H9 (cell line): ENCODE data around the gene LOXHD1. TPM values are rescaled to one million over a fixed set of nuclear protein-coding genes. Genes with fewer than 3 reads are reported as not detected.

Experiments
- DNase-seq: peaks from one replicate; pipeline ENCODE4 v3.0.0-alpha.2; 2017
- H2AFZ ChIP-seq: one replicate; pipeline ENCODE4 v1.6.1; 2013; ENCODE audit warnings: mild to moderate bottlenecking, low read length, control low read depth, moderate library complexity
- H2AK5ac ChIP-seq: 2 replicates; pipeline ENCODE4 v1.6.1; 2013; ENCODE audit warnings: low read length, control low read depth, mixed read lengths; ENCODE audit not compliant: insufficient read length
- H2BK120ac ChIP-seq: one replicate; pipeline ENCODE4 v1.6.1; 2013; ENCODE audit warnings: low read depth, mild to moderate bottlenecking, low read length, control low read depth, inconsistent platforms; ENCODE audit not compliant: poor library complexity, severe bottlenecking
- H2BK12ac ChIP-seq: 2 replicates; pipeline ENCODE4 v1.6.1; 2013; ENCODE audit warnings: low read length, control low read depth, mixed read lengths, low read depth; ENCODE audit not compliant: insufficient read length
- H2BK15ac ChIP-seq: 2 replicates; pipeline ENCODE4 v1.6.1; 2013; ENCODE audit warnings: low read depth, low read length, control low read depth
- H2BK20ac ChIP-seq: one replicate; pipeline ENCODE4 v1.6.1; 2013; ENCODE audit warnings: low read depth, mild to moderate bottlenecking, low read length, control low read depth, inconsistent platforms; ENCODE audit not compliant: poor library complexity, severe bottlenecking
- H2BK5ac ChIP-seq: 2 replicates; pipeline ENCODE4 v1.6.1; 2013; ENCODE audit warnings: low read length, control low read depth, mixed read lengths; ENCODE audit not compliant: insufficient read length
- H3K14ac ChIP-seq: 2 replicates; pipeline ENCODE4 v1.6.1; 2013; ENCODE audit warnings: low read length, control low read depth; ENCODE audit not compliant: insufficient read depth
- H3K18ac ChIP-seq: 2 replicates; pipeline ENCODE4 v1.6.1; 2013; ENCODE audit warnings: low read depth, mild to moderate bottlenecking, mixed read lengths, low read length, control low read depth; ENCODE audit not compliant: insufficient read length
- H3K23ac ChIP-seq: 2 replicates; pipeline ENCODE4 v1.6.1; 2013; ENCODE audit warnings: low read length, control low read depth, mixed read lengths, low read depth; ENCODE audit not compliant: insufficient read length
- H3K23me2 ChIP-seq: 2 replicates; pipeline ENCODE4 v1.6.1; 2013; ENCODE audit warnings: low read depth, mild to moderate bottlenecking, mixed read lengths, low read length, control low read depth; ENCODE audit not compliant: insufficient read length, poor library complexity, severe bottlenecking
- H3K27ac ChIP-seq: 2 replicates; pipeline ENCODE4 v1.5.1; 2013; ENCODE audit warnings: low read length, control low read depth, mixed read lengths, low read depth; ENCODE audit not compliant: insufficient read length
- H3K27me3 ChIP-seq: 2 replicates; pipeline ENCODE4 v1.6.1; 2013; ENCODE audit warnings: low read length, control low read depth, inconsistent platforms; ENCODE audit not compliant: insufficient read depth
- H3K4ac ChIP-seq: 2 replicates; pipeline ENCODE4 v1.6.1; 2013; ENCODE audit warnings: low read depth, mild to moderate bottlenecking, control low read depth, inconsistent platforms, low read length, moderate library complexity
- H3K4me1 ChIP-seq: 2 replicates; pipeline ENCODE4 v1.6.1; 2013; ENCODE audit warnings: low read length, control low read depth, inconsistent platforms; ENCODE audit not compliant: insufficient read depth
- H3K4me2 ChIP-seq: 2 replicates; pipeline ENCODE4 v1.6.1; 2013; ENCODE audit warnings: low read length, control low read depth, mixed read lengths; ENCODE audit not compliant: insufficient read length, insufficient read depth
- H3K56ac ChIP-seq: 2 replicates; pipeline ENCODE4 v1.6.1; 2013; ENCODE audit warnings: low read depth, mild to moderate bottlenecking, mixed read lengths, low read length, control low read depth; ENCODE audit not compliant: insufficient read length
- H3K79me1 ChIP-seq: 2 replicates; pipeline ENCODE4 v1.6.1; 2013; ENCODE audit warnings: low read depth, mild to moderate bottlenecking, moderate library complexity, low read length, control low read depth, inconsistent platforms; ENCODE audit not compliant: insufficient read depth, poor library complexity, severe bottlenecking
- H3K79me2 ChIP-seq: 2 replicates; pipeline ENCODE4 v1.6.1; 2013; ENCODE audit warnings: low read length, control low read depth, inconsistent platforms; ENCODE audit not compliant: insufficient read depth
- H3K9ac ChIP-seq: 2 replicates; pipeline ENCODE4 v1.6.1; 2013; ENCODE audit warnings: low read length, control low read depth, mixed read lengths; ENCODE audit not compliant: insufficient read length; ENCODE audit errors: extremely low read depth
- H3K9me3 ChIP-seq: one replicate; pipeline ENCODE4 v1.6.1; 2013; ENCODE audit warnings: low read depth, low read length, inconsistent platforms; ENCODE audit not compliant: control insufficient read depth
- H3T11ph ChIP-seq: one replicate; pipeline ENCODE4 v1.6.1; 2013; ENCODE audit warnings: mild to moderate bottlenecking, low read length, control low read depth, inconsistent platforms
- H4K20me1 ChIP-seq: one replicate; pipeline ENCODE4 v1.6.1; 2013; ENCODE audit not compliant: control insufficient read depth, insufficient read length, insufficient read depth
- H4K5ac ChIP-seq: 2 replicates; pipeline ENCODE4 v1.6.1; 2013; ENCODE audit warnings: low read depth, mild to moderate bottlenecking, mixed read lengths, low read length, control low read depth; ENCODE audit not compliant: insufficient read length
- H4K8ac ChIP-seq: replicated peaks from 2 replicates; pipeline ENCODE4 v1.6.1; 2013; ENCODE audit warnings: low read length, control low read depth, mixed read lengths, low read depth; ENCODE audit not compliant: insufficient read length
- H4K91ac ChIP-seq: 2 replicates; pipeline ENCODE4 v1.6.1; 2013; ENCODE audit warnings: low read depth, mild to moderate bottlenecking, moderate library complexity, mixed read lengths, low read length, control low read depth; ENCODE audit not compliant: insufficient read length
- H3K27ac Mint-ChIP-seq, 3 experiments: 2 replicates in 2 of 3; 3 replicates in 1 of 3; pipeline ENCODE4 v1.8.0; 2020 to 2021; ENCODE audit warnings: mixed read lengths in 3 of 3, mild to moderate bottlenecking in 1 of 3, moderate library complexity in 1 of 3
- H3K27me3 Mint-ChIP-seq: 2 replicates; pipeline ENCODE4 v1.8.0; 2021; ENCODE audit warnings: low read depth, mild to moderate bottlenecking, moderate library complexity, mixed read lengths
- H3K36me3 Mint-ChIP-seq, 3 experiments: 2 replicates in 2 of 3; 3 replicates in 1 of 3; pipeline ENCODE4 v1.8.0; 2020 to 2021; ENCODE audit warnings: low read depth in 3 of 3, mixed read lengths in 3 of 3; ENCODE audit not compliant: insufficient read depth in 1 of 3
- H3K4me1 Mint-ChIP-seq, 2 experiments: 2 replicates each; pipeline ENCODE4 v1.8.0; 2020; ENCODE audit warnings: mixed read lengths in 2 of 2
- H3K4me3 Mint-ChIP-seq, 2 experiments: 2 replicates in 1 of 2; 3 replicates in 1 of 2; pipeline ENCODE4 v1.8.0; 2020 to 2021; ENCODE audit warnings: mild to moderate bottlenecking in 2 of 2, mixed read lengths in 2 of 2, moderate library complexity in 1 of 2
- H3K9me3 Mint-ChIP-seq, 2 experiments: 2 replicates in 1 of 2; 3 replicates in 1 of 2; pipeline ENCODE4 v1.8.0; 2020; ENCODE audit warnings: mild to moderate bottlenecking in 2 of 2, mixed read lengths in 2 of 2, moderate library complexity in 1 of 2
- WGBS: extraction: QIAGEN DNeasy Blood & Tissue Kit; methylation state at CpG from one replicate; pipeline ENCODE4 v1.1.7; 2013; ENCODE audit warnings: missing lambda C conversion rate, low lambda C conversion rate, mixed read lengths; ENCODE audit not compliant: insufficient read length; ENCODE audit errors: extremely low coverage; 5-methylcytosine and 5-hydroxymethylcytosine counted together
- total RNA-seq: library from RNA; stranded (reverse); gene quantifications from 2 replicates; pipeline ENCODE4 v1.2.1, GENCODE V29; 2021
- TF ChIP-seq, protein P1 (sequence below): fragments of 200-600 bp; sonication (generic); conservative IDR thresholded peaks from 3 replicates; pipeline ENCODE4 v1.8.0; 2021; ENCODE audit warnings: antibody characterized with exemption, mild to moderate bottlenecking

The LOXHD1 gene
- total RNA-seq, 1 experiment from 2014 or later, result 0.07 TPM

GRCh38 chr18:46555724-46556123 lies 101.3 kb downstream of the LOXHD1 start:
- Histone ChIP-seq H3K23me2 (no peaks in the 10 kb centered on the region), H3T11ph (no peak overlapping the region), H4K91ac (no peak overlapping the region), H3K9me3 (no peaks in the 10 kb centered on the region), H4K20me1 (peaks cover 4% of the 10 kb centered on the region), H3K18ac (no peak overlapping the region), H2BK12ac (no peak overlapping the region), H2AK5ac (no peak overlapping the region), H2BK20ac (no peak overlapping the region), H3K4ac (no peak overlapping the region), H2BK5ac (no peak overlapping the region), H4K8ac (no peak overlapping the region), H3K79me2 (no peaks in the 10 kb centered on the region), H3K27me3 (no peaks in the 10 kb centered on the region), H3K56ac (no peak overlapping the region), H3K23ac (no peak overlapping the region), H4K5ac (no peak overlapping the region), H3K4me1 (no peaks in the 10 kb centered on the region), H3K27ac (no peak overlapping the region), H2BK120ac (no peak overlapping the region), H3K79me1 (no peaks in the 10 kb centered on the region), H3K4me2 (no peak overlapping the region), H3K14ac (no peak overlapping the region), H2BK15ac (no peak overlapping the region), H3K9ac (no peak overlapping the region), H2AFZ (no peak overlapping the region)
- H3K27ac Mint-ChIP-seq, result 0 out of 7 replicates have a peak overlapping the region, but pooled peaks of 1 of the 3 experiments have one; percentile 46
- peaks cover under 1 to 1% of the 10 kb centered on the region in 2 experiments; a peak in 2 of 5 replicates for H3K9me3 Mint-ChIP-seq
- peak; percentile 63 for DNase-seq
- no peak overlapping the region for H3K4me3 Mint-ChIP-seq
- WGBS, result no CpG with 5 or more reads among the region's 4 CpGs
- no peaks in the 10 kb centered on the region for H3K36me3 Mint-ChIP-seq
- peaks cover 1% of the 10 kb centered on the region for H3K27me3 Mint-ChIP-seq
- TF ChIP-seq, protein P1, sequence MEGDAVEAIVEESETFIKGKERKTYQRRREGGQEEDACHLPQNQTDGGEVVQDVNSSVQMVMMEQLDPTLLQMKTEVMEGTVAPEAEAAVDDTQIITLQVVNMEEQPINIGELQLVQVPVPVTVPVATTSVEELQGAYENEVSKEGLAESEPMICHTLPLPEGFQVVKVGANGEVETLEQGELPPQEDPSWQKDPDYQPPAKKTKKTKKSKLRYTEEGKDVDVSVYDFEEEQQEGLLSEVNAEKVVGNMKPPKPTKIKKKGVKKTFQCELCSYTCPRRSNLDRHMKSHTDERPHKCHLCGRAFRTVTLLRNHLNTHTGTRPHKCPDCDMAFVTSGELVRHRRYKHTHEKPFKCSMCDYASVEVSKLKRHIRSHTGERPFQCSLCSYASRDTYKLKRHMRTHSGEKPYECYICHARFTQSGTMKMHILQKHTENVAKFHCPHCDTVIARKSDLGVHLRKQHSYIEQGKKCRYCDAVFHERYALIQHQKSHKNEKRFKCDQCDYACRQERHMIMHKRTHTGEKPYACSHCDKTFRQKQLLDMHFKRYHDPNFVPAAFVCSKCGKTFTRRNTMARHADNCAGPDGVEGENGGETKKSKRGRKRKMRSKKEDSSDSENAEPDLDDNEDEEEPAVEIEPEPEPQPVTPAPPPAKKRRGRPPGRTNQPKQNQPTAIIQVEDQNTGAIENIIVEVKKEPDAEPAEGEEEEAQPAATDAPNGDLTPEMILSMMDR, result peak; percentile 88
- peaks cover 2% of the 10 kb centered on the region in 2 experiments; a peak in 1 of 4 replicates for H3K4me1 Mint-ChIP-seq
